NCI-H1694 (cell line): ENCODE results near the gene HEG1.

Source experiments
- DNase-seq: peaks from one replicate; lab custom pipeline; 2025; lab: John Stamatoyannopoulos, UW

The HEG1 gene

GRCh38 chr3:125045194-125045593, 10.6 kb downstream of the HEG1 start:
- no peak for DNase-seq

- DNase-seq = no peak
Observed at GRCh38 chr3:125043599-125044151, 12.1 kb downstream of the HEG1 start.

GRCh38 chr3:125042725-125043406, 12.9 kb downstream of the HEG1 start:
- DNase-seq = no peak

GRCh38 chr3:125039131-125040100, 16.4 kb downstream of the HEG1 start:
- no peak for DNase-seq

- DNase-seq = no peak
Observed at GRCh38 chr3:125037498-125038150, 18.2 kb downstream of the HEG1 start.

GRCh38 chr3:125035217-125035616, 20.6 kb downstream of the HEG1 start:
- no peak for DNase-seq

- DNase-seq = no peak
Observed at GRCh38 chr3:125033616-125034015, 22.2 kb downstream of the HEG1 start.

- no peak for DNase-seq
Observed at GRCh38 chr3:125033135-125033534, 22.7 kb downstream of the HEG1 start.

GRCh38 chr3:125032683-125033082, 23.1 kb downstream of the HEG1 start:
- DNase-seq = no peak

- DNase-seq = no peak
Observed at GRCh38 chr3:125032100-125032643, 23.6 kb downstream of the HEG1 start.

GRCh38 chr3:125031544-125031943, 24.3 kb downstream of the HEG1 start:
- DNase-seq = no peak

- no peak for DNase-seq
Observed at GRCh38 chr3:125028657-125029056, 27.1 kb downstream of the HEG1 start.

- no peak for DNase-seq
Observed at GRCh38 chr3:125025642-125026041, 30.2 kb downstream of the HEG1 start.

GRCh38 chr3:125024817-125025216, 31.0 kb downstream of the HEG1 start:
- DNase-seq = no peak

GRCh38 chr3:125023833-125024555, 31.8 kb downstream of the HEG1 start:
- DNase-seq = no peak

- DNase-seq = no peak
Observed at GRCh38 chr3:125022206-125022605, 33.6 kb downstream of the HEG1 start.

- DNase-seq = no peak
Observed at GRCh38 chr3:125019271-125019670, 36.5 kb downstream of the HEG1 start.

GRCh38 chr3:125017406-125017805, 38.4 kb downstream of the HEG1 start:
- no peak for DNase-seq

GRCh38 chr3:125014570-125015179, 41.1 kb downstream of the HEG1 start:
- no peak for DNase-seq

GRCh38 chr3:125013095-125013494, 42.7 kb downstream of the HEG1 start:
- no peak for DNase-seq

- no peak for DNase-seq
Observed at GRCh38 chr3:125011941-125012340, 43.9 kb downstream of the HEG1 start.
